Ectodermal cell (in vitro differentiated cells): ENCODE data around the gene SPATA33.

Experiments
- H3K27ac ChIP-seq: 2 replicates; pipeline ENCODE4 v1.7.0; 2013; ENCODE audit warnings: mild to moderate bottlenecking, low read depth, low read length; ENCODE audit not compliant: insufficient read depth, poor library complexity, severe bottlenecking
- H3K27me3 ChIP-seq: 2 replicates; pipeline ENCODE4 v1.7.0; 2013; ENCODE audit warnings: mild to moderate bottlenecking, low read length; ENCODE audit not compliant: insufficient read depth, control insufficient read depth, poor library complexity, severe bottlenecking
- H3K36me3 ChIP-seq: one replicate; pipeline ENCODE4 v1.7.0; 2013; ENCODE audit warnings: low read length; ENCODE audit not compliant: control insufficient read depth, insufficient read depth
- H3K4me1 ChIP-seq: one replicate; pipeline ENCODE4 v1.7.0; 2013; ENCODE audit warnings: low read length; ENCODE audit not compliant: control insufficient read depth, insufficient read depth
- H3K4me3 ChIP-seq: 2 replicates; pipeline ENCODE4 v1.7.0; 2013; ENCODE audit warnings: low read depth, low read length, control low read depth; ENCODE audit not compliant: insufficient read depth
- H3K9me3 ChIP-seq: 2 replicates; pipeline ENCODE4 v1.7.0; 2013; ENCODE audit warnings: mild to moderate bottlenecking, low read length, moderate library complexity; ENCODE audit not compliant: control insufficient read depth
- WGBS, 2 experiments: methylation state at CpG; one replicate each; pipeline ENCODE4 v1.1.7; 2013; ENCODE audit warnings: missing lambda C conversion rate in 2 of 2; 5-methylcytosine and 5-hydroxymethylcytosine counted together

The SPATA33 gene

DNA sequence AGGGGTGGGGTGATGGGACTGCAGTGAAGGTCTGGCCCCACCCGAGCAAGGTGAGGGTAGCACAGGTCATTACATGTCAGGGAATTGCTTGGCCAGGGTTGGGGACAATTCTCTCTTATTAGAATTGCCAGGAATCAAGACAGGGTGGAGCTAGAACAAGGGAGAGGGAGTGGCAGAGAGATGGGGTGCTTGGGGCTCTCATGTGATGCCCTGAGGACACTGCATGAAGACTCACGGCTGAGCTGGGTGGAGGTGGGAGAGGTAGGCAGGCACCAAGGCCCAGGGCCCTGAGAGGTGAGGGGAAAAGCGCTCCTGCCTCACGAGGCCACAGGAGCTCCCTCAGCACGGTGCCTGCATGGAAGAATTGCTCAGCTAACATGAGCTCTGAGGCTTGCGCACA lies 40.6 kb upstream of the SPATA33 start:
- Histone ChIP-seq H3K9me3 (no peaks in the 10 kb centered on the region), H3K36me3 (no peaks in the 10 kb centered on the region), H3K27me3 (no peaks in the 10 kb centered on the region), H3K4me3 (no peak overlapping the region), H3K27ac (no peak overlapping the region), H3K4me1 (no peaks in the 10 kb centered on the region)
- WGBS, 2 experiments: 73 to 74% methylated on average over 6 of the region's 6 CpGs

DNA sequence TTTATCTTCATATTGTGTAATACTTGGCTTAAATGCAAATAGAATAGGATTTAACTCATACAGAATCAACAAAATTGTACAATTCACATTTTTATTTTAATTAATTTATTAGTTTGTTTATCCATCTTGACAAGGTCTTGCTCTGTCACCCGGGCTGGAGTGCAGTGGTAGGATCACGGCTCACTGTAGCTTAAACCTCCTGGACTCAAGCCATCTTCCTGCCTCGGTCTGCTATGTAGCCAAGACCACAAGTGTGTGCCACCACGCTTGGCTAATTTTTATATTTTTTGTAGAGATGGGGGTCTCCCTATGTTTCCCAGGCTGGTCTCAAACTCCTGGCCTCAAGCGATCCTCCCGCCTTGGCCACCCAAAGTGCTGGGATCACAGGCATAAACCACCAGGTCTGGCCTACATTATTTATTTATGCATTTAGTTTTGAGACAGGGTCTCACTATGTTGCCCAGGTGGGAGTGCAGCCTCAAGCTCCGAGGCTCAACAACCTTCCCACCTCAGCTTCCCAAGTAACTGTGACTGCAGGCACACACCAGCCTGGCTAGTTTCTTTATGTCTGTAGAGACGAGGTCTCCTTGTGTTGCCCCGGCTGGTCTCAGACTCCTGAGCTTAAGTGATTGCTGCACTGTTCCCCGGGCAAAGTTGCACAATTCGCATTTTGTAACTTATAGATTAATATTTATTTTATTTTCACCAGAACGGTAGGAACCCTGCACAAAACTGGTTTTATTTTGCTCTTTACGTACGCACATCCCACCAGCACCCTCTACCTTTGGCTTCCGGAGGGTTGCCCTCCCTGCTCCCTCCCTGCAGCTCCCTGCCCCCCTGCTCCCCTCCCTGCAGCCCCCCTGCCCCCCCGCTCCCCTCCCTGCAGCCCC lies 39.3 kb upstream of the SPATA33 start:
- Histone ChIP-seq H3K27ac (no peak overlapping the region), H3K4me3 (no peak overlapping the region), H3K4me1 (no peaks in the 10 kb centered on the region), H3K36me3 (no peaks in the 10 kb centered on the region), H3K27me3 (no peaks in the 10 kb centered on the region), H3K9me3 (no peaks in the 10 kb centered on the region)
- WGBS, 2 experiments: 78 to 80% methylated on average over 13 to 15 of the region's 16 CpGs

- Histone ChIP-seq H3K27ac (peak overlapping the region; percentile 16), H3K4me1 (no peaks in the 10 kb centered on the region), H3K4me3 (no peak overlapping the region), H3K9me3 (no peaks in the 10 kb centered on the region), H3K27me3 (peaks cover 8% of the 10 kb centered on the region), H3K36me3 (no peaks in the 10 kb centered on the region)
- WGBS, 2 experiments: 43 to 45% methylated on average over 12 of the region's 12 CpGs
Observed at GRCh38 chr16:89619840-89620239, 37.8 kb upstream of the SPATA33 start.

GRCh38 chr16:89620406-89620841 lies 37.2 kb upstream of the SPATA33 start:
- Histone ChIP-seq H3K4me3 (no peak overlapping the region), H3K36me3 (no peaks in the 10 kb centered on the region), H3K27ac (no peak overlapping the region), H3K9me3 (no peaks in the 10 kb centered on the region), H3K27me3 (peaks cover 8% of the 10 kb centered on the region), H3K4me1 (no peaks in the 10 kb centered on the region)
- WGBS, 2 experiments: 84 to 85% methylated on average over 16 of the region's 16 CpGs

DNA sequence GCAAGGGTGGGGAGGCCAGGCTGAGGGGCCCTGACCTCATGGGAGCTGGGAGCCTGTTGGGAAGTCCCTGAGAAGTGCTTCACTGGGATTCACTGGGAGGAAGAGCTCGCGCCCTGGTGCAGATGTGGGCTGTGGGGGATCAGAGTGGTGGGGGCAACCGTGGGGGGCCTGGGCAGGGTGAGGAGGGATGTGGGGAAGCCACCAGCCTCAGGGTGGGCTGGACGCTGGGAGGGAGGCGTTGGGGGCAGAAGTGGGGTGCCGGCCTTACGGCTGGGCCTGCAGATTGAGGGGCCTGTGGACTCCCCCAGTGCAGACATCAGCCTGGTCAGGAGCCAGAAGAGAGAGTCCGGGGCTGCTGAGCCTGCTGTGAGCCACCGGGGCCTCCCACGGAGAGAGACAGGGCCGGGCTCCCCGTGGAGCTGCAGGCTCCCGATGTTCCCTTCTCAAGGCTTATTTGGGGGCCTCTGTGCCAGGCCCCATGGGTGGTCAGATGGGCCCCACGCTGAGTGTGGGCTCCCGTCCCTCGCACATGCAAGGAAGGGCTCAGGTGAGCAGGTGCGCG lies 36.4 kb upstream of the SPATA33 start:
- H3K4me1 ChIP-seq: no peaks in the 10 kb centered on the region
- H3K27ac ChIP-seq: no peak overlapping the region
- H3K9me3 ChIP-seq: no peaks in the 10 kb centered on the region
- H3K36me3 ChIP-seq: no peaks in the 10 kb centered on the region
- H3K27me3 ChIP-seq: peaks cover 8% of the 10 kb centered on the region
- no peak overlapping the region for H3K4me3 ChIP-seq
- 89 to 90% methylated on average over 18 of the region's 18 CpGs for WGBS, 2 experiments

- Histone ChIP-seq H3K9me3 (no peaks in the 10 kb centered on the region), H3K27me3 (peaks cover 8% of the 10 kb centered on the region), H3K4me3 (no peak overlapping the region), H3K27ac (no peak overlapping the region), H3K36me3 (no peaks in the 10 kb centered on the region), H3K4me1 (no peaks in the 10 kb centered on the region)
- WGBS, 2 experiments: 85 to 88% methylated on average over 32 of the region's 32 CpGs
Observed at GRCh38 chr16:89621698-89622409, 35.8 kb upstream of the SPATA33 start.

DNA sequence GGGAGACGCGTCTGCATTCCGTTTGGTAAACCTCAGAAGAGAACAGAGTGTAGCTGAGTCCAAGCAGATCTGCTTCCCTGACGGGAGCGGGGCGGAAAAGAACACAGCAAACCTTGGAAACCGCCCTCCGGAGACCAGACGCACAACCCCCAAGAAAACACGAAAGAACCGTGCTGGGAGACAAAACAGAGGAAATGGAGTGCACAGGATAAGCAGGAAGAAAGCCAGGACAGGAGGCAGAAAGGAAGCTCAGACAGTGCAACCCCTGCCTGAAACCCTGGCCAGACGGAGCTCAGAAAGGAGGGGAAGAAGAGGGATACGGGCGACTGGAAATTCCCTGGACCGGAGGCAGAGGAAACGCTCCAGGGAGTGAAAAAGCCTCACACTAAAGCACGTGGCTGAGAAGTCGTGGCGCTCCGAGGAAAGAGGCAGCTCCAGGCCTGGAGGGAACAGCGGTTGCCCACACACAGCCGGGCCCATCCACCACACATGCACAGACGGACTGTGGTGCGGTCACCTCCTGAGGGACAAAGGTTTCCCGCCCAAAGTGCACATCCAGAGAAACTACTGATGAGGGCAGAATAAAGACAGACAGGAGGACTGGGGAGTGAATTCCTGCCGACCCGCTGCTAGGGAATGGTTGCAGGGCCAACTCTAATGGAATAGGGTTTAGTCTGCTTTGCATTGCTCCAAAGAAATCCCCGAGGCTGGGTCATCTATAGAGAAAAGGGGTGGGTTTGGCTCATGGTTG lies 34.0 kb upstream of the SPATA33 start:
- no peak overlapping the region for H3K4me3 ChIP-seq
- H3K9me3 ChIP-seq: no peaks in the 10 kb centered on the region
- peaks cover 8% of the 10 kb centered on the region for H3K27me3 ChIP-seq
- no peaks in the 10 kb centered on the region for H3K36me3 ChIP-seq
- no peaks in the 10 kb centered on the region for H3K4me1 ChIP-seq
- no peak overlapping the region for H3K27ac ChIP-seq
- 67 to 71% methylated on average over 28 of the region's 28 CpGs for WGBS, 2 experiments

- H3K27me3 ChIP-seq: peaks cover 8% of the 10 kb centered on the region
- H3K27ac ChIP-seq: no peak overlapping the region
- WGBS, 2 experiments: 60 to 61% methylated on average over 21 of the region's 21 CpGs
Observed at GRCh38 chr16:89624777-89625761, 32.6 kb upstream of the SPATA33 start.

More at GRCh38 chr16:89624777-89625761, 32.6 kb upstream of the SPATA33 start:
- Histone ChIP-seq H3K9me3 (no peaks in the 10 kb centered on the region), H3K36me3 (no peaks in the 10 kb centered on the region), H3K4me1 (no peaks in the 10 kb centered on the region), H3K4me3 (no peak overlapping the region)
